ENCODE data around the gene GPR12. TPM values are rescaled to one million over a fixed set of nuclear protein-coding genes. Genes with fewer than 3 reads are reported as not detected.

Gene GPR12
- total RNA-seq, 3 donors from 2014 or later: 0.32 to 1.2 (median 0.33) TPM

GRCh38 chr13:26706381-26706780 lies 54.2 kb downstream of the GPR12 start:
- Histone ChIP-seq H3K4me1 (no peaks in the 10 kb centered on the region), H3K9me3 (no peaks in the 10 kb centered on the region), H3K27me3 (no peaks in the 10 kb centered on the region), H3K27ac (no peak overlapping the region), H3K4me3 (no peak overlapping the region), H3K36me3 (no peaks in the 10 kb centered on the region)
- intact Hi-C loops (cut with DNase I; ENCODE audit: low total_unique reads): no loop called here
- TF ChIP-seq POLR2AphosphoS5 (IDR thresholded peaks at IDR 0.05) (no peak), POLR2A (IDR thresholded peaks at IDR 0.05) (no peak)
- no peak for DNase-seq (ENCODE audit: low spot score in 2 of 2)

- intact Hi-C loops (cut with DNase I; ENCODE audit: low total_unique reads): no loop called here
- Histone ChIP-seq H3K27me3 (no peaks in the 10 kb centered on the region), H3K27ac (no peak overlapping the region), H3K9me3 (no peaks in the 10 kb centered on the region), H3K4me1 (no peaks in the 10 kb centered on the region), H3K36me3 (no peaks in the 10 kb centered on the region), H3K4me3 (no peak overlapping the region)
- no peak for DNase-seq (ENCODE audit: low spot score in 2 of 2)
- no peak for TF ChIP-seq CTCF (IDR thresholded peaks at IDR 0.05)
These were observed 55.0 kb downstream of the GPR12 start for GRCh38 chr13:26705536-26705935.

Other genes starting within 250 kb of the GPR12 start
- gene WASF3, start 203.1 kb downstream of the GPR12 start, total RNA-seq: 10 to 100 TPM; 15.2 to 67.0 (median 19.3) TPM

Measured in breast epithelium (tissue), 4 donors.